Measurements from ENCODE around the gene LIMS2. TPM values are rescaled to one million over a fixed set of nuclear protein-coding genes. Genes with fewer than 3 reads are reported as not detected.

Gene LIMS2
- total RNA-seq, 2 experiments from 2014 or later, result 1.6 to 24.9 TPM

- TF ChIP-seq EZH2phosphoT487 (IDR thresholded peaks at IDR 0.05; ENCODE audit: borderline replicate concordance, low read depth, low read length) (no peak), CTCF (conservative IDR thresholded peaks at IDR 0.05; ENCODE audit: low read length) (no peak)
- Histone ChIP-seq H3K36me3 (ENCODE audit: insufficient read depth, low read length) (no peaks in the 10 kb centered on the region), H4K20me1 (ENCODE audit: insufficient read depth, low read length) (no peaks in the 10 kb centered on the region), H3K4me2 (ENCODE audit: low read length) (no peak overlapping the region), H3K27ac (ENCODE audit: low read depth, low read length, poor library complexity, severe bottlenecking) (no peak overlapping the region), H3K9me2 (ENCODE audit: insufficient read depth, low read length) (no peaks in the 10 kb centered on the region), H3K4me1 (ENCODE audit: insufficient read depth, low read length, poor library complexity, severe bottlenecking) (no peaks in the 10 kb centered on the region), H2AFZ (ENCODE audit: low read length) (no peak overlapping the region), H3K9me3 (ENCODE audit: low read length) (no peaks in the 10 kb centered on the region), H3K79me2 (ENCODE audit: insufficient read depth, low read depth, low read length) (no peaks in the 10 kb centered on the region), H3K4me3 (ENCODE audit: low read depth, low read length, poor library complexity, severe bottlenecking) (no peak overlapping the region)
- no peak for DNase-seq (ENCODE audit: low spot score)
- intact Hi-C loops (cut with micrococcal nuclease; ENCODE audit: unreplicated experiment), result no loop called here
- BruUV-seq (replicated peaks), result no TSS peak
- ChIA-PET CTCF (ENCODE audit: unreplicated experiment) (no interaction called here), POLR2A (interaction anchor here (0.5 kb wide), 1 partner anchor 257 kb away, joined by 3 read pairs; no protein-coding TSS in a partner anchor)
These were observed 5.0 kb downstream of the LIMS2 start for GRCh38 chr2:127670055-127670956.

- Histone ChIP-seq H3K9me2 (ENCODE audit: insufficient read depth, low read length) (no peaks in the 10 kb centered on the region), H3K4me3 (ENCODE audit: low read depth, low read length, poor library complexity, severe bottlenecking) (no peak overlapping the region), H3K9me3 (ENCODE audit: low read length) (no peaks in the 10 kb centered on the region), H3K4me1 (ENCODE audit: insufficient read depth, low read length, poor library complexity, severe bottlenecking) (no peaks in the 10 kb centered on the region), H3K27ac (ENCODE audit: low read depth, low read length, poor library complexity, severe bottlenecking) (no peak overlapping the region), H2AFZ (ENCODE audit: low read length) (no peak overlapping the region), H3K36me3 (ENCODE audit: insufficient read depth, low read length) (no peaks in the 10 kb centered on the region), H3K79me2 (ENCODE audit: insufficient read depth, low read depth, low read length) (no peaks in the 10 kb centered on the region), H3K4me2 (ENCODE audit: low read length) (no peak overlapping the region), H4K20me1 (ENCODE audit: insufficient read depth, low read length) (no peaks in the 10 kb centered on the region)
- CTCF ChIA-PET (ENCODE audit: unreplicated experiment), result no interaction called here
- POLR2A ChIA-PET, result no interaction called here
- TF ChIP-seq CTCF (conservative IDR thresholded peaks at IDR 0.05; ENCODE audit: low read length), result no peak
- no peak for TF ChIP-seq EZH2phosphoT487 (IDR thresholded peaks at IDR 0.05; ENCODE audit: borderline replicate concordance, low read depth, low read length)
- no peak for DNase-seq (ENCODE audit: low spot score)
- no TSS peak for BruUV-seq (replicated peaks)
- intact Hi-C loops (cut with micrococcal nuclease; ENCODE audit: unreplicated experiment), result no loop called here
These were observed 6.3 kb downstream of the LIMS2 start for GRCh38 chr2:127669056-127669455.

GRCh38 chr2:127665267-127665893 lies 9.9 kb downstream of the LIMS2 start:
- Histone ChIP-seq H3K9me3 (ENCODE audit: low read length) (no peaks in the 10 kb centered on the region), H3K4me3 (ENCODE audit: low read depth, low read length, poor library complexity, severe bottlenecking) (no peak overlapping the region), H3K9me2 (ENCODE audit: insufficient read depth, low read length) (no peaks in the 10 kb centered on the region), H3K27ac (ENCODE audit: low read depth, low read length, poor library complexity, severe bottlenecking) (no peak overlapping the region), H3K79me2 (ENCODE audit: insufficient read depth, low read depth, low read length) (no peaks in the 10 kb centered on the region), H3K4me1 (ENCODE audit: insufficient read depth, low read length, poor library complexity, severe bottlenecking) (no peaks in the 10 kb centered on the region), H3K36me3 (ENCODE audit: insufficient read depth, low read length) (no peaks in the 10 kb centered on the region), H3K4me2 (ENCODE audit: low read length) (no peak overlapping the region), H2AFZ (ENCODE audit: low read length) (no peak overlapping the region), H4K20me1 (ENCODE audit: insufficient read depth, low read length) (no peaks in the 10 kb centered on the region)
- no TSS peak for BruUV-seq (replicated peaks)
- ChIA-PET POLR2A (no interaction called here), CTCF (ENCODE audit: unreplicated experiment) (no interaction called here)
- intact Hi-C loops (cut with micrococcal nuclease; ENCODE audit: unreplicated experiment), result no loop called here
- DNase-seq (ENCODE audit: low spot score), result no peak
- TF ChIP-seq EZH2phosphoT487 (IDR thresholded peaks at IDR 0.05; ENCODE audit: borderline replicate concordance, low read depth, low read length) (no peak), CTCF (conservative IDR thresholded peaks at IDR 0.05; ENCODE audit: low read length) (no peak)
